ENCODE data around the gene PIK3CD.

Gene PIK3CD

DNA sequence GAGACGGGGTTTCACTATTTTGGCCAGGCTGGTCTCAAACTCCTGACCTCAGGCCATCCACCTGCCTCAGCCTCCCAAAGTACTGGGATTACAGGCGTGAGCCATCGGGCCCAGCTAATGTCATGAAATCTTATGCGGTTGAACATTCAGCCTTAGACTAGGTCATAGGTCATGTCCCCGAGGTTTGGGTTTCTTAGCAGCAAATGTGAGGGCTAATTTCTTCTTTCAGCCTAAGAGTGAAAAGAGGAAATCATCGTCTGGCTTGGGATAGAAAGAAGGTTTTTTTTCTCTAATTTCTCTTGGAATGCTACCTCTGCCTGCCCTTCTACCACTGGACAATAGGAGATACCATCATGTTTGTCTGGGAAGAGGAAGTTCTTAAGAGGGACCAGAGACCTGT lies 18.0 kb upstream of the PIK3CD start:
- H3K4me3 ChIP-seq (ENCODE audit: low read depth, low read length) = no peak overlapping the region
- TF ChIP-seq, protein P1, sequence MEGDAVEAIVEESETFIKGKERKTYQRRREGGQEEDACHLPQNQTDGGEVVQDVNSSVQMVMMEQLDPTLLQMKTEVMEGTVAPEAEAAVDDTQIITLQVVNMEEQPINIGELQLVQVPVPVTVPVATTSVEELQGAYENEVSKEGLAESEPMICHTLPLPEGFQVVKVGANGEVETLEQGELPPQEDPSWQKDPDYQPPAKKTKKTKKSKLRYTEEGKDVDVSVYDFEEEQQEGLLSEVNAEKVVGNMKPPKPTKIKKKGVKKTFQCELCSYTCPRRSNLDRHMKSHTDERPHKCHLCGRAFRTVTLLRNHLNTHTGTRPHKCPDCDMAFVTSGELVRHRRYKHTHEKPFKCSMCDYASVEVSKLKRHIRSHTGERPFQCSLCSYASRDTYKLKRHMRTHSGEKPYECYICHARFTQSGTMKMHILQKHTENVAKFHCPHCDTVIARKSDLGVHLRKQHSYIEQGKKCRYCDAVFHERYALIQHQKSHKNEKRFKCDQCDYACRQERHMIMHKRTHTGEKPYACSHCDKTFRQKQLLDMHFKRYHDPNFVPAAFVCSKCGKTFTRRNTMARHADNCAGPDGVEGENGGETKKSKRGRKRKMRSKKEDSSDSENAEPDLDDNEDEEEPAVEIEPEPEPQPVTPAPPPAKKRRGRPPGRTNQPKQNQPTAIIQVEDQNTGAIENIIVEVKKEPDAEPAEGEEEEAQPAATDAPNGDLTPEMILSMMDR (IDR thresholded peaks at IDR 0.05; ENCODE audit: borderline replicate concordance, insufficient read depth, low read depth, low read length) = no peak

DNA sequence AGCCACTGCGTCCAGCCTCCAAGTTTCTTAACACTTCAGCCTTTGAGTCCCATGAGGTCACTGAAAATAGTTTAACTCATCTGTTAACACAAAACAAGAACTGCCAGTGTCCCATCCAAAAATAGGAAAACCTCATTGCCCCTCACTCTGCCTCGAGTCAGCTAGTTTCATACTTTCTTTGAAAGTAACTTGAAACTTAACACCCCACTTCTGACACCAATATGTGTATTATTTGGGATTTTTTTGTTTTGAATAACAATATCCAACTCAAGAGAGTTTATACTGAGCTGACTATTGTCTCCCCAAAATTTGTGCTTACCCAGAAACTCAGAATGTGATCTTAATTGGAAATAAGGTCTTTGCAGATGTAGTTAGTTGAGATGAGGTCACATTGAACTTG lies 16.9 kb upstream of the PIK3CD start:
- H3K4me3 ChIP-seq (ENCODE audit: low read depth, low read length) = no peak overlapping the region
- TF ChIP-seq, protein P1 (IDR thresholded peaks at IDR 0.05; ENCODE audit: borderline replicate concordance, insufficient read depth, low read depth, low read length) = no peak

DNA sequence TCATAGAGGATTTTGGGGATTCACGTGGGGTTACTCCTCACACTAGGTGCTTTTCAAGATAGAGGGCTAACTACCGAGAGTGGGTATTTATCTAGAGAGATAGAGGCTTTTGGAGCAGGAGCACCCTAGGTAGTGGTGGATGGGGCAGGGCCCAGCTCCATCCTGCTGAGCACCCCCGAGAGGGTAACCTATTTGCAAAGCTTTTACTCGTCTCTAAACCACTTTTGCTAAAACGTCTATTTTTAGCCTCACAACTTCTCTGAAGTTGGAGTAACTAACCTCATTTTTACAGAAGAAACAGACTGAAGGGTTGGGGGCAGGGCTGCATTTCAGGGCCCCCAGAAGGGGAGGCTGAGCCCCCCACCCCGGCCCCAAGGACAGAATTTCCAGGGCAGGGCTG lies 12.3 kb upstream of the PIK3CD start:
- H3K4me3 ChIP-seq (ENCODE audit: low read depth, low read length) = no peak overlapping the region
- TF ChIP-seq, protein P1 (IDR thresholded peaks at IDR 0.05; ENCODE audit: borderline replicate concordance, insufficient read depth, low read depth, low read length) = no peak

DNA sequence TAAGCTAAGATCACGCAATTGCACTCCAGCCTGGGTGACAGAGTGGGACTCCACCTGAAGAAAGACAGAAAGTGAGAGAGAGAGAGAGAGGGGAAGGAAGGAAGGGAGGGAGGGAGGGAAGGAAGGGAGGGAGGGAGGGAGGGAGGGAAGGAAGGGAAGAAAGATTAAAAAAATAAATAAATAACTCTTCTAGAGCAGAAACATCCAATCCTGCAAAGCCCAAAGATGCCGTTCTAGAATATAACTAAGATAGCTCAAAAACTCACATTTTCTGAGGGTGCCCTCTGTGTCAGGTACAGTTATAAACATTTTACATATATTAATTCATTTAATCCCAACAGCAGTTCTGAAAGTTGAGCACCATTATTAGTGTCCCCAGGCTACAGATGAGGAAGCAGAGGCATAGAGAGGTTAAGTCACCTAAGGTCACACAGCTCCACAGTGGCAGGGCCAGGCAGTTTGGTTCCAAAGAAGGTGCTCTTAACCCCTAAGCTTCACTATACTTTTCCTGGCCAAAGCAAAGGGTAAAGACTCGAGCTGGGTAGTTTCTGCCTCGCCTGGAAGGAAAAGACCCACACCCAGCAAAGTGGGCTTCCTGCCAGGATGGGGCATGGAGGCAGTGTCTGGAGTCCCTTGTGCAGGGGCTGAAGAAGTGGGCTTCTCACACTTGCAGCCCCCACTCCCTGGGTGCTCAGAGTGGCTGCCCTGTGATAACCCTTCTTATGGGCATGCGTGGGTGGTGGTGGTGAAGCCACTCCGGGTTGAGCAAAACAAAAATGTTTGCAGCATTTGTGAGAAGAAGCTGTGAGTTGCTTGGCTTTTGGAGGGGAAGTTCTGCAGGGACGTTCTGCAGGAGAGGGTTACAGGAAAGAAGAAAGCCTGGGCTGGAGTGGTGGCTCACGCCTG lies 7.9 kb upstream of the PIK3CD start:
- TF ChIP-seq, protein P1 (IDR thresholded peaks at IDR 0.05; ENCODE audit: borderline replicate concordance, insufficient read depth, low read depth, low read length) = no peak
- no peak overlapping the region for H3K4me3 ChIP-seq (ENCODE audit: low read depth, low read length)

DNA sequence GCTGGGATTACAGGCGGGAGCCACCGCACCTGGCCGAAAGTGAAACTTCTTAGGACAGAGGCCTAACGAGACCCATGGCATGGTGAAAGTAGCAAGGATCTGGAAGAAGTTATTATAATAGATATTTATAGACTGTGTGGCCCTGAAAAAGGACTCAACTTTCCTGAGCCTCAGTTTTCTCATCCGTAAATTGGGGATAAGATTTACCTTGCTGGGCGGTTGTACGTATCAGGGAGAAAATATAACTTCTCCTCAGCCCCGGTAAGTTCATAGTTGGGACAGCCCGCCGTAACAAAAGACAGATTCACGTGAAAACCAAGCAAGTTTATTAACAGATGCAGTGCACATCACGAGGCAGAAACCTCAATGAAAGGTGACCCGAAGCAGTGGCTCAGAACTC lies 5.5 kb upstream of the PIK3CD start:
- TF ChIP-seq, protein P1 (IDR thresholded peaks at IDR 0.05; ENCODE audit: borderline replicate concordance, insufficient read depth, low read depth, low read length) = no peak
- no peak overlapping the region for H3K4me3 ChIP-seq (ENCODE audit: low read depth, low read length)

DNA sequence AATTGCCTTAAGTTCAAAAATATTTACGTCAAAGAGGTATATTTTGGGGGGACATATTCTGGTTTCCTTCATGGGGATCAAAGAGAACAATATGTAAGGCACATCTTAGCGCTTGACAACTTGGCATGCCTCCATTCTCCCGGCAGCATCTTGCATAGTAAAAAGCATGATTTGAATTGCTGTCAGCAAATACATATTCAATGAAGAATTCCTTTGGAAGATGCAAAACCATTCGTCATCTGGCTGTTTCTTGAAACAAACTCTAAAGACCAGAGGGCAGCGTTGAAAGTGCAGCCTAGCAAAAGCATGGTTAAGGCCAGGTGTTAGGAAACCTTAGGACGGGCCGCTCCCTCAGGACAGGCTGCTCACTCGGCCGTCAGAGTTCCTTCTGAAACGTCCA lies 3.4 kb upstream of the PIK3CD start:
- H3K4me3 ChIP-seq (ENCODE audit: low read depth, low read length) = no peak overlapping the region
- TF ChIP-seq, protein P1 (IDR thresholded peaks at IDR 0.05; ENCODE audit: borderline replicate concordance, insufficient read depth, low read depth, low read length) = no peak

DNA sequence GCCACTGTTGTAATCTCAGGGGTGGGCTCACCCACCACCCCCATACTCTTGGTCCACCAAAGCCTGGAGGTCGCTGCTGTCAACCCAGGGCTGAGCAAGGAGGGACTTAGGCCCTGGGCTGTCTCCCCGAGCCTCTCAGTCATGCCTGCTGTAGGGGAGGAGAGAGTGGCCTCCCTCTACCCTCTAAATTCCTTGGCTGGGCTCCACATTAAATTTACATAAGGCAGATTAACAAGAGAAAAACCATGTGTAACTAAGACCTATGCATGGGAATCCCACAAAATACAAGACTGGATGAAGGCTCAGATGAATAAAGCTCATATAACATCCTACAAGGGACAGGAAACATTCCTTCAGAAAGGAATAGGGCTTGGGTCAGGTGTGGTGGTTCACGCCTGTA lies 1.8 kb upstream of the PIK3CD start:
- no peak overlapping the region for H3K4me3 ChIP-seq (ENCODE audit: low read depth, low read length)
- TF ChIP-seq, protein P1 (IDR thresholded peaks at IDR 0.05; ENCODE audit: borderline replicate concordance, insufficient read depth, low read depth, low read length) = no peak

Measured in GM12875 (cell line).